HCT116 (cell line): ENCODE results near the gene MMP24. TPM values are rescaled to one million over a fixed set of nuclear protein-coding genes. Genes with fewer than 3 reads are reported as not detected.

Source experiments
- ATAC-seq: fragments of 200-7000 bp; cut with Tn5 transposase; 2 replicates; pipeline ENCODE4 v1.9.1; 2020; ENCODE audit warnings: mild to moderate bottlenecking, moderate library complexity
- BruUV-seq: library from RNA; stranded (reverse); fragments of 400-500 nt; replicated peaks from 2 replicates; lab custom pipeline; 2021; lab: Mats Ljungman, UMichigan
- CTCF ChIA-PET: fragments of 300-600 bp; sonication (Branson Sonifier 250); formaldehyde crosslinking; loops from one replicate; lab custom pipeline; 2021; ENCODE audit warnings: antibody characterized with exemption; lab: Charles Lee
- POLR2A ChIA-PET: fragments of 300-600, 350-600 bp; sonication (Branson Sonifier 250); formaldehyde crosslinking; loops from one replicate; lab custom pipeline; 2021; ENCODE audit warnings: antibody characterized with exemption; lab: Charles Lee
- RAD21 ChIA-PET, 2 experiments: fragments of 300-600 bp; sonication (Branson Sonifier 250); formaldehyde crosslinking; loops; one replicate each; lab custom pipeline; 2023; ENCODE audit warnings: low total read pairs in 2 of 2; ENCODE audit not compliant: uncharacterized antibody in 2 of 2, unreplicated experiment in 2 of 2, low non-redundant PET in 1 of 2; lab: Charles Lee
- DNase-seq: peaks from one replicate; pipeline ENCODE4 v3.0.0-alpha.2; 2010; ENCODE audit warnings: low read depth, low spot score
- H2AFZ ChIP-seq: fragments of 200-600 bp; shearing (Covaris generic), sonication (generic); 2 replicates; pipeline ENCODE4 v1.6.1; 2017; ENCODE audit warnings: low read depth, mixed run types, mixed read lengths, antibody characterized with exemption, low read length; ENCODE audit not compliant: poor library complexity, severe bottlenecking
- H3K27ac ChIP-seq: 2 replicates; pipeline ENCODE4 v1.5.1; 2012; ENCODE audit warnings: low read depth, low read length
- H3K27me3 ChIP-seq: fragments of 200-600 bp; sonication (generic); 2 replicates; pipeline ENCODE4 v1.6.1; 2016; ENCODE audit warnings: mixed run types, low read length, mixed read lengths; ENCODE audit not compliant: insufficient read depth
- H3K36me3 ChIP-seq, 2 experiments: fragments of 200-500 bp in 1 of 2; fragments of 200-600 bp in 1 of 2; sonication (Bioruptor generic) in 1 of 2; sonication (generic) in 1 of 2; 2 replicates each; pipeline versions ENCODE4 v1.5.1 to v1.6.1; 2014 to 2016; ENCODE audit warnings: low read length in 2 of 2, inconsistent platforms in 1 of 2, mixed read lengths in 1 of 2, mixed run types in 1 of 2; ENCODE audit not compliant: insufficient read depth in 2 of 2, control insufficient read depth in 1 of 2
- H3K4me1 ChIP-seq, 2 experiments: fragments of 200-600 bp in 1 of 2; sonication (generic) in 1 of 2; 2 replicates each; pipeline versions ENCODE4 v1.5.1 to v1.6.1; 2012 to 2017; ENCODE audit warnings: low read length in 2 of 2, inconsistent platforms in 1 of 2, mild to moderate bottlenecking in 1 of 2, mixed read lengths in 1 of 2, mixed run types in 1 of 2, moderate library complexity in 1 of 2; ENCODE audit not compliant: insufficient read depth in 2 of 2, control insufficient read depth in 1 of 2
- H3K4me2 ChIP-seq: fragments of 200-600 bp; sonication (generic); 2 replicates; pipeline ENCODE4 v1.6.1; 2017; ENCODE audit warnings: mixed run types, low read length, mixed read lengths
- H3K4me3 ChIP-seq, 2 experiments: fragments of 200-600 bp in 1 of 2; sonication (generic) in 1 of 2; replicated peaks in 1 of 2; 2 replicates each; pipeline ENCODE4 v1.5.1; 2011 to 2016; ENCODE audit warnings: low read length in 2 of 2, control low read depth in 1 of 2, low read depth in 1 of 2, mild to moderate bottlenecking in 1 of 2, mixed read lengths in 1 of 2, mixed run types in 1 of 2
- H3K79me2 ChIP-seq: fragments of 200-600 bp; sonication (generic); 2 replicates; pipeline ENCODE4 v1.6.1; 2017; ENCODE audit warnings: mild to moderate bottlenecking, mixed run types, low read length, moderate library complexity, mixed read lengths; ENCODE audit not compliant: insufficient read depth
- H3K9ac ChIP-seq: fragments of 200-600 bp; sonication (generic); 2 replicates; pipeline ENCODE4 v1.6.1; 2016; ENCODE audit warnings: low read length, mixed read lengths
- H3K9me2 ChIP-seq: fragments of 200-600 bp; sonication (generic), shearing (Covaris generic); 2 replicates; pipeline ENCODE4 v1.6.1; 2017; ENCODE audit warnings: mixed run types, mild to moderate bottlenecking, moderate library complexity; ENCODE audit not compliant: insufficient read depth
- H3K9me3 ChIP-seq, 2 experiments: fragments of 200-500 bp in 1 of 2; fragments of 200-600 bp in 1 of 2; sonication (Bioruptor generic) in 1 of 2; sonication (generic) in 1 of 2; 2 replicates each; pipeline ENCODE4 v1.6.1; 2014 to 2017; ENCODE audit warnings: low read length in 2 of 2, mixed read lengths in 2 of 2, inconsistent platforms in 1 of 2, low read depth in 1 of 2, mild to moderate bottlenecking in 1 of 2, mixed run types in 1 of 2, moderate library complexity in 1 of 2; ENCODE audit not compliant: control insufficient read depth in 1 of 2, insufficient read depth in 1 of 2
- H4K20me1 ChIP-seq: fragments of 200-600 bp; sonication (generic), shearing (Covaris generic); 2 replicates; pipeline ENCODE4 v1.6.1; 2017; ENCODE audit warnings: mixed run types, mild to moderate bottlenecking, moderate library complexity; ENCODE audit not compliant: insufficient read depth
- ATF3 ChIP-seq: IDR thresholded peaks from 2 replicates; pipeline ENCODE4 v1.6.1; 2012
- CBX3 ChIP-seq: IDR thresholded peaks from 2 replicates; pipeline ENCODE4 v1.6.1; 2012; ENCODE audit warnings: low read depth
- CEBPB ChIP-seq: IDR thresholded peaks from 2 replicates; pipeline ENCODE4 v1.6.1; 2012; ENCODE audit warnings: low read depth
- EGR1 ChIP-seq: IDR thresholded peaks from 2 replicates; pipeline ENCODE4 v1.6.1; 2012; ENCODE audit warnings: low read depth
- ELF1 ChIP-seq: IDR thresholded peaks from 2 replicates; pipeline ENCODE4 v1.6.1; 2012; ENCODE audit warnings: low read depth, borderline replicate concordance
- EZH2 ChIP-seq: fragments of 200-600 bp; sonication (generic); IDR thresholded peaks from 2 replicates; pipeline ENCODE4 v1.6.1; 2017; ENCODE audit warnings: antibody characterized with exemption, mixed run types
- EZH2phosphoT487 ChIP-seq: fragments of 200-600 bp; IDR thresholded peaks from 2 replicates; pipeline ENCODE4 v1.6.1; 2018; ENCODE audit warnings: antibody characterized with exemption, borderline replicate concordance
- JUND ChIP-seq: IDR thresholded peaks from 2 replicates; pipeline ENCODE4 v1.6.1; 2012
- POLR2AphosphoS5 ChIP-seq: IDR thresholded peaks from 2 replicates; pipeline ENCODE4 v1.6.1; 2011; ENCODE audit warnings: mild to moderate bottlenecking, low read depth, low read length, moderate library complexity
- RAD21 ChIP-seq: IDR thresholded peaks from 2 replicates; pipeline ENCODE4 v1.6.1; 2012; ENCODE audit warnings: low read depth, mild to moderate bottlenecking
- REST ChIP-seq: IDR thresholded peaks from 2 replicates; pipeline ENCODE4 v1.6.1; 2012; ENCODE audit warnings: low read depth
- SP1 ChIP-seq: IDR thresholded peaks from 2 replicates; pipeline ENCODE4 v1.6.1; 2012; ENCODE audit warnings: low read depth
- TCF7L2 ChIP-seq: IDR thresholded peaks from 2 replicates; pipeline ENCODE4 v1.7.0; 2011; ENCODE audit warnings: borderline replicate concordance, inconsistent platforms; ENCODE audit not compliant: insufficient read depth, insufficient read length; ENCODE audit errors: extremely low read depth
- YY1 ChIP-seq: IDR thresholded peaks from 2 replicates; pipeline ENCODE4 v1.6.1; 2011; ENCODE audit warnings: low read length, low read depth, moderate library complexity, mild to moderate bottlenecking; ENCODE audit not compliant: insufficient replicate concordance; ENCODE audit errors: extremely low read depth
- ZFX ChIP-seq: fragments of 450-650 bp; IDR thresholded peaks from 2 replicates; pipeline ENCODE4 v1.6.1; 2017
- ZNF274 ChIP-seq: fragments of 200-500 bp; sonication (Bioruptor generic); IDR thresholded peaks from 2 replicates; pipeline ENCODE4 v1.6.1; 2014; ENCODE audit warnings: mild to moderate bottlenecking, low read depth, low read length, inconsistent platforms
- intact Hi-C: fragments of 100-400 bp; cut with micrococcal nuclease; formaldehyde crosslinking; loops from 2 replicates; pipeline ENCODE4 v1.10.0; 2022
- total RNA-seq: library from RNA; stranded (reverse); gene quantifications from one replicate; pipeline ENCODE4 v1.2.1, GENCODE V29; 2021; ENCODE audit not compliant: unreplicated experiment
- TF ChIP-seq, protein P1 (sequence below): IDR thresholded peaks from 2 replicates; pipeline ENCODE4 v1.6.1; 2012

MMP24 gene
- total RNA-seq, 1 experiment from 2014 or later, result not detected

DNA sequence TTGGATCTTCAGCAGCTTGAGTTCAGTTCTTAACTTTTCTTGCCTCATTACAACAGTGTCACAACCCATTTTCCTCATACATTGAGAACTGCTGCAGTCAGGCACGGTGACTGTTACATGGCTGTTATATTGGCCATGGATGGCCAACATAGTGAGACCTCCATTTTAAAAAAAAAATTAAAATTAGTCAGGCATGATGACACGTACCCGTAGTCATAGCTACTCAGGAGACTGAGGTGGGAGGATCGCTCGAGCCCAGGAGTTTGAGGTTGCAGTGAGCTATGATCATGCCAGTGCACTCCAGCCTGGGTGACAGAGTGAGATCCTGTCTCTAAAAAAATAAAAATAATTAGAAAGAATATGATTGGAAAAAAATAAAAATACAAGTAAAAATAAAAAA lies 9.9 kb upstream of the MMP24 start:
- no peaks in the 10 kb centered on the region for H4K20me1 ChIP-seq
- no peak overlapping the region for H3K27ac ChIP-seq
- H3K9me2 ChIP-seq, result no peaks in the 10 kb centered on the region
- CTCF ChIA-PET, result no interaction called here
- H3K79me2 ChIP-seq, result no peaks in the 10 kb centered on the region
- ATAC-seq (no peak), DNase-seq (no peak)
- BruUV-seq, result no TSS peak
- RAD21 ChIA-PET, result no interaction called here
- H3K36me3 ChIP-seq, result no peaks in the 10 kb centered on the region
- POLR2A ChIA-PET, result no interaction called here
- no peaks in the 10 kb centered on the region for H3K9me3 ChIP-seq
- H3K27me3 ChIP-seq, result no peaks in the 10 kb centered on the region
- H3K4me1 ChIP-seq, result peaks cover 0 to 6% of the 10 kb centered on the region in 2 experiments; a peak in 2 of 4 replicates
- H3K9ac ChIP-seq, result no peak overlapping the region
- no peak overlapping the region for H2AFZ ChIP-seq
- H3K4me2 ChIP-seq, result no peak overlapping the region
- no peak for TF ChIP-seq RAD21
- no peak for TF ChIP-seq EGR1
- TF ChIP-seq TCF7L2, result no peak
- no peak for TF ChIP-seq ELF1
- no peak for TF ChIP-seq POLR2AphosphoS5
- no peak for TF ChIP-seq YY1
- TF ChIP-seq ZFX, result no peak
- no peak for TF ChIP-seq ATF3
- no peak for TF ChIP-seq CEBPB
- no peak for TF ChIP-seq JUND
- H3K4me3 ChIP-seq, result no peak overlapping the region
- intact Hi-C loops, result no loop called here

- no peaks in the 10 kb centered on the region for H3K36me3 ChIP-seq
- ATAC-seq, result no peak
- ChIA-PET CTCF (no interaction called here), POLR2A (no interaction called here)
- no peaks in the 10 kb centered on the region for H3K79me2 ChIP-seq
- no peaks in the 10 kb centered on the region for H3K4me1 ChIP-seq
- no peak overlapping the region for H3K9ac ChIP-seq
- intact Hi-C loops, result no loop called here
- H3K4me2 ChIP-seq, result no peak overlapping the region
- BruUV-seq, result no TSS peak
- H4K20me1 ChIP-seq, result no peaks in the 10 kb centered on the region
- H3K27ac ChIP-seq, result no peak overlapping the region
- no peaks in the 10 kb centered on the region for H3K9me2 ChIP-seq
- no peak overlapping the region for H2AFZ ChIP-seq
- H3K27me3 ChIP-seq, result no peaks in the 10 kb centered on the region
- DNase-seq, result no peak
- no peak overlapping the region for H3K4me3 ChIP-seq
- no peaks in the 10 kb centered on the region for H3K9me3 ChIP-seq
- TF ChIP-seq EGR1 (no peak), ATF3 (no peak), EZH2 (no peak), CBX3 (no peak), RAD21 (no peak), JUND (no peak), REST (no peak), ZFX (no peak), ZNF274 (no peak), EZH2phosphoT487 (no peak), SP1 (no peak)
- TF ChIP-seq, protein P1, sequence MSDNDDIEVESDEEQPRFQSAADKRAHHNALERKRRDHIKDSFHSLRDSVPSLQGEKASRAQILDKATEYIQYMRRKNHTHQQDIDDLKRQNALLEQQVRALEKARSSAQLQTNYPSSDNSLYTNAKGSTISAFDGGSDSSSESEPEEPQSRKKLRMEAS, result no peak
- TF ChIP-seq, all 23 proteins: peak for 0
- RAD21 ChIA-PET, result no interaction called here
Observed at GRCh38 chr20:35223941-35224340, 2.5 kb upstream of the MMP24 start.
